Measurements from ENCODE around the gene CALML5. TPM values are rescaled to one million over a fixed set of nuclear protein-coding genes. Genes with fewer than 3 reads are reported as not detected.
A peak's percentile ranks its signal among the peaks of the same experiment; 100 is the strongest.

The CALML5 gene
- total and polyA plus RNA-seq, 9 of the 15 experiments (the other 6 are each of a cell fraction or from before 2014, with no cell fraction given): not detected

DNA sequence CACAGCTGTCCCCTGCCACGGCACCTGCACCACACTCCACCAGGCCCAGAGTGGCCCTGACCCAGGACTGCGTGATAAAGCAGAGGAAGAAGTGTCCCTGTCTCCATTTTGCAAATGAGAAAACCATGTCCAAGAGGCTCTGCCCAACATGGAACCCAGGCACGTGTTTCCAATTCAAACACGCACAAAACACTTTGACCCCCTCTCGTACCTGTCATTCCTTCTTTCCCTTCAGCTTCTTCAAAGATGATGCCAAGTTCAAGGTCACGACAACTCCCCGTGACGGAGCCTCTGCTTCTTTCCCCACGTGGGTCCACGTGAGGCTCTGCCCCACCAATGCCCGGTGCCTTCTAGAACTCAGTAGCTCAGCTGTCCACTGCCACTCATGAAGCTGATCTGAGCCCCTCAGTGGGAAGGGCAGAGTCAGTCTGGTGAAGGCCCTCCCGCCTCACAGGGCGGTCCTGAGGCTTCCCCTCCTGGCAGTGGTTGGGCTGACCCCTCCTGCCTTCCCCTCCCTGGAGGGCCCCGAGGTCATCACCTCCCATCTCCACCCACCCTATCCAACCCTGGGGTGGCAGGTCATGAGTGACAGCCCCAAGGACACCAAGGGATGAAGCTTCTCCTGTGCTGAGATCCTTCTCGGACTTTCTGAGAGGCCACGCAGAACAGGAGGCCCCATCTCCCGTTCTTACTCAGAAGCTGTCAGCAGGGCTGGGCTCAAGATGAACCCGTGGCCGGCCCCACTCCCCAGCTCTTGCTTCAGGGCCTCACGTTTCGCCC lies 19.0 kb downstream of the CALML5 start (continued):
- TF ChIP-seq, protein P1, sequence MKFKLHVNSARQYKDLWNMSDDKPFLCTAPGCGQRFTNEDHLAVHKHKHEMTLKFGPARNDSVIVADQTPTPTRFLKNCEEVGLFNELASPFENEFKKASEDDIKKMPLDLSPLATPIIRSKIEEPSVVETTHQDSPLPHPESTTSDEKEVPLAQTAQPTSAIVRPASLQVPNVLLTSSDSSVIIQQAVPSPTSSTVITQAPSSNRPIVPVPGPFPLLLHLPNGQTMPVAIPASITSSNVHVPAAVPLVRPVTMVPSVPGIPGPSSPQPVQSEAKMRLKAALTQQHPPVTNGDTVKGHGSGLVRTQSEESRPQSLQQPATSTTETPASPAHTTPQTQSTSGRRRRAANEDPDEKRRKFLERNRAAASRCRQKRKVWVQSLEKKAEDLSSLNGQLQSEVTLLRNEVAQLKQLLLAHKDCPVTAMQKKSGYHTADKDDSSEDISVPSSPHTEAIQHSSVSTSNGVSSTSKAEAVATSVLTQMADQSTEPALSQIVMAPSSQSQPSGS (CRISPR knock-in tag; IDR thresholded peaks at IDR 0.05): no peak
- TF ChIP-seq ZNF165 (CRISPR knock-in tag; IDR thresholded peaks at IDR 0.05; ENCODE audit: borderline replicate concordance): peak; percentile 83; the same call in 1 of the 2 replicates
- TF ChIP-seq, protein P2, sequence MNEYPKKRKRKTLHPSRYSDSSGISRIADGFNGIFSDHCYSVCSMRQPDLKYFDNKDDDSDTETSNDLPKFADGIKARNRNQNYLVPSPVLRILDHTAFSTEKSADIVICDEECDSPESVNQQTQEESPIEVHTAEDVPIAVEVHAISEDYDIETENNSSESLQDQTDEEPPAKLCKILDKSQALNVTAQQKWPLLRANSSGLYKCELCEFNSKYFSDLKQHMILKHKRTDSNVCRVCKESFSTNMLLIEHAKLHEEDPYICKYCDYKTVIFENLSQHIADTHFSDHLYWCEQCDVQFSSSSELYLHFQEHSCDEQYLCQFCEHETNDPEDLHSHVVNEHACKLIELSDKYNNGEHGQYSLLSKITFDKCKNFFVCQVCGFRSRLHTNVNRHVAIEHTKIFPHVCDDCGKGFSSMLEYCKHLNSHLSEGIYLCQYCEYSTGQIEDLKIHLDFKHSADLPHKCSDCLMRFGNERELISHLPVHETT (CRISPR knock-in tag; conservative IDR thresholded peaks at IDR 0.05 in 1 of 2, IDR thresholded peaks at IDR 0.05 in 1 of 2): no peak; a peak in 1 of 4 replicates
- TF ChIP-seq FOXM1 (IDR thresholded peaks at IDR 0.05; ENCODE audit: low read depth): no peak
- TF ChIP-seq FOXM1 (CRISPR knock-in tag; IDR thresholded peaks at IDR 0.05; ENCODE audit: low read depth): no peak
- no peak for TF ChIP-seq ILK (tag; IDR thresholded peaks at IDR 0.05; ENCODE audit: borderline replicate concordance, low read depth)
- TF ChIP-seq MXI1 (IDR thresholded peaks at IDR 0.05; ENCODE audit: low read depth, low read length): no peak
- TF ChIP-seq, protein P3, sequence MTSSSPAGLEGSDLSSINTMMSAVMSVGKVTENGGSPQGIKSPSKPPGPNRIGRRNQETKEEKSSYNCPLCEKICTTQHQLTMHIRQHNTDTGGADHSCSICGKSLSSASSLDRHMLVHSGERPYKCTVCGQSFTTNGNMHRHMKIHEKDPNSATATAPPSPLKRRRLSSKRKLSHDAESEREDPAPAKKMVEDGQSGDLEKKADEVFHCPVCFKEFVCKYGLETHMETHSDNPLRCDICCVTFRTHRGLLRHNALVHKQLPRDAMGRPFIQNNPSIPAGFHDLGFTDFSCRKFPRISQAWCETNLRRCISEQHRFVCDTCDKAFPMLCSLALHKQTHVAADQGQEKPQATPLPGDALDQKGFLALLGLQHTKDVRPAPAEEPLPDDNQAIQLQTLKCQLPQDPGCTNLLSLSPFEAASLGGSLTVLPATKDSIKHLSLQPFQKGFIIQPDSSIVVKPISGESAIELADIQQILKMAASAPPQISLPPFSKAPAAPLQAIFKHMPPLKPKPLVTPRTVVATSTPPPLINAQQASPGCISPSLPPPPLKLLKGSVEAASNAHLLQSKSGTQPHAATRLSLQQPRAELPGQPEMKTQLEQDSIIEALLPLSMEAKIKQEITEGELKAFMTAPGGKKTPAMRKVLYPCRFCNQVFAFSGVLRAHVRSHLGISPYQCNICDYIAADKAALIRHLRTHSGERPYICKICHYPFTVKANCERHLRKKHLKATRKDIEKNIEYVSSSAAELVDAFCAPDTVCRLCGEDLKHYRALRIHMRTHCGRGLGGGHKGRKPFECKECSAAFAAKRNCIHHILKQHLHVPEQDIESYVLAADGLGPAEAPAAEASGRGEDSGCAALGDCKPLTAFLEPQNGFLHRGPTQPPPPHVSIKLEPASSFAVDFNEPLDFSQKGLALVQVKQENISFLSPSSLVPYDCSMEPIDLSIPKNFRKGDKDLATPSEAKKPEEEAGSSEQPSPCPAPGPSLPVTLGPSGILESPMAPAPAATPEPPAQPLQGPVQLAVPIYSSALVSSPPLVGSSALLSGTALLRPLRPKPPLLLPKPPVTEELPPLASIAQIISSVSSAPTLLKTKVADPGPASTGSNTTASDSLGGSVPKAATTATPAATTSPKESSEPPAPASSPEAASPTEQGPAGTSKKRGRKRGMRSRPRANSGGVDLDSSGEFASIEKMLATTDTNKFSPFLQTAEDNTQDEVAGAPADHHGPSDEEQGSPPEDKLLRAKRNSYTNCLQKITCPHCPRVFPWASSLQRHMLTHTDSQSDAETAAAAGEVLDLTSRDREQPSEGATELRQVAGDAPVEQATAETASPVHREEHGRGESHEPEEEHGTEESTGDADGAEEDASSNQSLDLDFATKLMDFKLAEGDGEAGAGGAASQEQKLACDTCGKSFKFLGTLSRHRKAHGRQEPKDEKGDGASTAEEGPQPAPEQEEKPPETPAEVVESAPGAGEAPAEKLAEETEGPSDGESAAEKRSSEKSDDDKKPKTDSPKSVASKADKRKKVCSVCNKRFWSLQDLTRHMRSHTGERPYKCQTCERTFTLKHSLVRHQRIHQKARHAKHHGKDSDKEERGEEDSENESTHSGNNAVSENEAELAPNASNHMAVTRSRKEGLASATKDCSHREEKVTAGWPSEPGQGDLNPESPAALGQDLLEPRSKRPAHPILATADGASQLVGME (CRISPR knock-in tag; IDR thresholded peaks at IDR 0.05): peak; percentile 39; the same call in 1 of the 2 replicates
- no peak for TF ChIP-seq ZNF143 (CRISPR knock-in tag; IDR thresholded peaks at IDR 0.05)
- TF ChIP-seq POLR2A (conservative IDR thresholded peaks at IDR 0.05): peak; percentile 55
- no peak for TF ChIP-seq HDAC3 (IDR thresholded peaks at IDR 0.05; ENCODE audit: borderline replicate concordance, partially characterized antibody)
- TF ChIP-seq ARNT (IDR thresholded peaks at IDR 0.05): no peak
- TF ChIP-seq TEAD1 (CRISPR knock-in tag; IDR thresholded peaks at IDR 0.05): no peak; a peak in 1 of 4 replicates
- peak; percentile 72 for TF ChIP-seq PBX2 (CRISPR knock-in tag; IDR thresholded peaks at IDR 0.05; ENCODE audit: low read depth)
- TF ChIP-seq PBX2 (tag; conservative IDR thresholded peaks at IDR 0.05; ENCODE audit: low read depth): peak; percentile 82
- TF ChIP-seq RBM39 (optimal IDR thresholded peaks at IDR 0.05; ENCODE audit: low read depth, low read length): no peak
